Activated CD8-positive, alpha-beta memory T cell treated with anti-CD3 and anti-CD28 coated beads, Interleukin-2, amount 50 U/mL, for 1 hour (primary cell): ENCODE data around the gene CBLIF.
"Not testable (repeated sequence)": the region's sequence is repeated elsewhere in the genome, so short reads cannot be mapped to it uniquely, and the experiment has no call there.

Experiments
- DNase-seq: peaks from one replicate; pipeline ENCODE4 v3.0.0-alpha.2; 2020; ENCODE audit errors: extremely low read depth

CBLIF gene

GRCh38 chr11:59794417-59794816 lies 50.9 kb downstream of the CBLIF start:
- DNase-seq = no peak

- no peak for DNase-seq
Measured at GRCh38 chr11:59792507-59792906, 52.8 kb downstream of the CBLIF start.

GRCh38 chr11:59791639-59792038 lies 53.7 kb downstream of the CBLIF start:
- DNase-seq = no peak

- no peak for DNase-seq
Measured at GRCh38 chr11:59787816-59788215, 57.5 kb downstream of the CBLIF start.

GRCh38 chr11:59787255-59787588 lies 58.1 kb downstream of the CBLIF start:
- no peak for DNase-seq

GRCh38 chr11:59785818-59786217 lies 59.5 kb downstream of the CBLIF start:
- DNase-seq = no peak

- DNase-seq = not testable (repeated sequence)
Measured at GRCh38 chr11:59784441-59784840, 60.9 kb downstream of the CBLIF start.

GRCh38 chr11:59783632-59784090 lies 61.6 kb downstream of the CBLIF start:
- no peak for DNase-seq

GRCh38 chr11:59782080-59782479 lies 63.2 kb downstream of the CBLIF start:
- no peak for DNase-seq

- DNase-seq = no peak
Measured at GRCh38 chr11:59779487-59779886, 65.8 kb downstream of the CBLIF start.
